Activated CD8-positive, alpha-beta T cell treated with anti-CD3 and anti-CD28 coated beads for 36 hours (primary cell): Measurements from ENCODE around the gene PPIG. TPM values are rescaled to one million over a fixed set of nuclear protein-coding genes. Genes with fewer than 3 reads are reported as not detected.
A peak's percentile ranks its signal among the peaks of the same experiment; 100 is the strongest.
"Not testable (repeated sequence)": the region's sequence is repeated elsewhere in the genome, so short reads cannot be mapped to it uniquely, and the experiment has no call there.

ENCODE experiments used
- ATAC-seq: fragments of 200-7000 bp; cut with Tn5 transposase; one replicate; pipeline ENCODE4 v1.10.0; 2021; ENCODE audit warnings: mild to moderate bottlenecking, moderate library complexity
- CTCF ChIA-PET: fragments of 350-600 bp; sonication (Branson Sonifier 250); formaldehyde crosslinking; loops from one replicate; lab custom pipeline; 2021; ENCODE audit warnings: antibody characterized with exemption; lab: Charles Lee
- POLR2A ChIA-PET: fragments of 350-600 bp; sonication (Branson Sonifier 250); formaldehyde crosslinking; loops from one replicate; lab custom pipeline; 2021; ENCODE audit warnings: antibody characterized with exemption; lab: Charles Lee
- DNase-seq: peaks from one replicate; pipeline ENCODE4 v3.0.0-alpha.2; 2020
- H3K27ac Mint-ChIP-seq: one replicate; pipeline ENCODE4 v1.8.0; 2021; ENCODE audit warnings: mild to moderate bottlenecking, mixed read lengths
- H3K27me3 Mint-ChIP-seq: one replicate; pipeline ENCODE4 v1.8.0; 2021; ENCODE audit warnings: mixed read lengths
- H3K36me3 Mint-ChIP-seq: one replicate; pipeline ENCODE4 v1.8.0; 2021; ENCODE audit warnings: low read depth, mixed read lengths
- H3K4me1 Mint-ChIP-seq: one replicate; pipeline ENCODE4 v1.8.0; 2021; ENCODE audit warnings: low read depth, mixed read lengths
- H3K4me3 Mint-ChIP-seq: one replicate; pipeline ENCODE4 v1.8.0; 2021; ENCODE audit warnings: mild to moderate bottlenecking, moderate library complexity, mixed read lengths
- H3K9me3 Mint-ChIP-seq: one replicate; pipeline ENCODE4 v1.8.0; 2021; ENCODE audit warnings: mixed read lengths
- intact Hi-C: fragments of 100-400 bp; cut with micrococcal nuclease; formaldehyde crosslinking; loops from one replicate; pipeline ENCODE4 v1.10.0; 2022
- total RNA-seq, 2 experiments: library from RNA; stranded (reverse); gene quantifications; one replicate each; pipeline ENCODE4 v1.2.3, GENCODE V29; 2021
- TF ChIP-seq, protein P1 (sequence below): fragments of 200-600 bp; IDR thresholded peaks from one replicate; pipeline ENCODE4 v1.8.0; 2022; ENCODE audit warnings: antibody characterized with exemption, mild to moderate bottlenecking

Gene PPIG
- total RNA-seq, 2 experiments from 2014 or later, result 54.9 to 62.0 TPM

DNA sequence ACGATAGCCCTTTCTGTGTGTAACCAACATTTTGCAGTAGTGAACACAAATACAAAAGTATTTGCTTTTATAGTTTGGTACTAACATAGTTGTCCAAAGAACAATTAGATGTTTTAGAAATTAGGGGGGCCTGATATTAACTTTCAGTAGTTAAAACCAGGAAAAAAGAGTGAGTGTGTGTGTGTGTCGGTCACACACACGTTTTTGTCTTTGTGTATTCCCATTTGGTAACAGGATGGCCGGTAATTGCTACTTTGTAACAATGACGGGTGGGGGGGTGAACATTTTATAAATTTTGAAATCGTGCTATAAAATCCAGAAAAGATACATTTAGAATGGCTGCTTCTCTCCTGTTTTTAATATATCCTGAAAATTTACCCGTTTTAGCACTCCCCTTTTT, 1.5 kb downstream of the PPIG start:
- no peak for ATAC-seq
- TF ChIP-seq, protein P1, sequence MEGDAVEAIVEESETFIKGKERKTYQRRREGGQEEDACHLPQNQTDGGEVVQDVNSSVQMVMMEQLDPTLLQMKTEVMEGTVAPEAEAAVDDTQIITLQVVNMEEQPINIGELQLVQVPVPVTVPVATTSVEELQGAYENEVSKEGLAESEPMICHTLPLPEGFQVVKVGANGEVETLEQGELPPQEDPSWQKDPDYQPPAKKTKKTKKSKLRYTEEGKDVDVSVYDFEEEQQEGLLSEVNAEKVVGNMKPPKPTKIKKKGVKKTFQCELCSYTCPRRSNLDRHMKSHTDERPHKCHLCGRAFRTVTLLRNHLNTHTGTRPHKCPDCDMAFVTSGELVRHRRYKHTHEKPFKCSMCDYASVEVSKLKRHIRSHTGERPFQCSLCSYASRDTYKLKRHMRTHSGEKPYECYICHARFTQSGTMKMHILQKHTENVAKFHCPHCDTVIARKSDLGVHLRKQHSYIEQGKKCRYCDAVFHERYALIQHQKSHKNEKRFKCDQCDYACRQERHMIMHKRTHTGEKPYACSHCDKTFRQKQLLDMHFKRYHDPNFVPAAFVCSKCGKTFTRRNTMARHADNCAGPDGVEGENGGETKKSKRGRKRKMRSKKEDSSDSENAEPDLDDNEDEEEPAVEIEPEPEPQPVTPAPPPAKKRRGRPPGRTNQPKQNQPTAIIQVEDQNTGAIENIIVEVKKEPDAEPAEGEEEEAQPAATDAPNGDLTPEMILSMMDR, result no peak
- DNase-seq, result no peak
- H3K4me1 Mint-ChIP-seq, result peaks cover 38% of the 10 kb centered on the region
- peak overlapping the region; percentile 99 for H3K27ac Mint-ChIP-seq
- H3K36me3 Mint-ChIP-seq, result peaks cover 31% of the 10 kb centered on the region
- intact Hi-C loops, result no loop called here
- H3K9me3 Mint-ChIP-seq, result peaks cover 16% of the 10 kb centered on the region
- ChIA-PET POLR2A (interaction anchor here (1.1 to 3.2 kb wide), 4 partner anchors 10 to 242 kb away, joined by 3 to 19 read pairs (median 4); partner anchors contain the start of genes FASTKD1 and UBR3), CTCF (no interaction called here)
- H3K4me3 Mint-ChIP-seq, result peak overlapping the region; percentile 99
- H3K27me3 Mint-ChIP-seq, result no peaks in the 10 kb centered on the region

DNA sequence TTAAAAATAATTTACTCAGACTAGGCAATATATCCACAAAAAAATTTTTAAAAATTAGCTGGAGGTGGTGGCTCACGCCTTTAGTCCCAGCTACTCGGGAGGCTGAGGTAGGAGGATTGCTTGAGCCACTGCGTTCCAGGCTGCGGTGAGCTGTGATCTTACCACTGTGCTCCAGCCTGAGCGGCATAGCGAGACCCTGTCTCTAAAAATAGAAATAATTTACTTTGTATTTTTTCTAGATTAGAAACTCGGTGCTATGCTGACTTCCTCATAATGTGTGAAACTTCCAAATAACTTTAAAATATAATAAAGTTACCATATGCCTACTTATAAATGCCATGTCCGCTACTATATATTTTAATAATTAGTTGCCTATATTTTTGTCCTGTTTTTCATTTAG, 6.7 kb downstream of the PPIG start:
- Mint-ChIP-seq H3K27me3 (no peaks in the 10 kb centered on the region), H3K27ac (no peak overlapping the region), H3K4me3 (no peak overlapping the region), H3K4me1 (peaks cover 37% of the 10 kb centered on the region), H3K9me3 (no peaks in the 10 kb centered on the region), H3K36me3 (peaks cover 20% of the 10 kb centered on the region)
- intact Hi-C loops, result no loop called here
- DNase-seq (no peak), ATAC-seq (no peak)
- CTCF ChIA-PET, result interaction anchor here (1.0 kb wide), 1 partner anchor 13 kb away, joined by 3 read pairs; no protein-coding TSS in a partner anchor
- POLR2A ChIA-PET, result interaction anchor here (0.7 kb wide), 1 partner anchor 14 kb away, joined by 3 read pairs; no protein-coding TSS in a partner anchor
- TF ChIP-seq, protein P1, result no peak

DNA sequence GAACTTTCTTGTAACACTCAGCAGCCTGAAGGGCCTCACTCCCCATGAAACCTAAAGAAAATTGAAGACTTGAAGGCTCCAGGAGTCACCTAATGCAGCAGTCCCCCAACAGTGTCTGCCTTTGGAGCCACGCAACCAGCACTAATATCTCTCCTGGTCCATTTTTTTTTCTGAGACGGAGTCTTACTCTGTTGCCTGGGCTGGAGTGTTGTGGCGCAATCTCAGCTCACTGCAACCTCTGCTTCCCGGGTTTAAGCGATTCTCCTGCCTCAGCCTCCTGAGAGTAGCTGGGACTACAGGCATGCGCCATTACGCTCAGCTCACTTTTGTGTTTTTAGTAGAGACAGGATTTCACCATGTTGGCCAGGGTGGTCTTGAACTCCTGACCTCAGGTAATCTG, 12.4 kb downstream of the PPIG start:
- H3K4me3 Mint-ChIP-seq, ATAC-seq, H3K27me3 Mint-ChIP-seq, DNase-seq, intact Hi-C loops, H3K27ac Mint-ChIP-seq, H3K36me3 Mint-ChIP-seq, H3K9me3 Mint-ChIP-seq: not testable (repeated sequence)
- H3K4me1 Mint-ChIP-seq, result peaks cover 21% of the 10 kb centered on the region
- POLR2A ChIA-PET, result interaction anchor here (0.7 kb wide), 1 partner anchor 221 kb away, joined by 3 read pairs; no protein-coding TSS in a partner anchor
- CTCF ChIA-PET, result interaction anchor here (1.3 kb wide), 1 partner anchor 16 kb away, joined by 4 read pairs; no protein-coding TSS in a partner anchor

DNA sequence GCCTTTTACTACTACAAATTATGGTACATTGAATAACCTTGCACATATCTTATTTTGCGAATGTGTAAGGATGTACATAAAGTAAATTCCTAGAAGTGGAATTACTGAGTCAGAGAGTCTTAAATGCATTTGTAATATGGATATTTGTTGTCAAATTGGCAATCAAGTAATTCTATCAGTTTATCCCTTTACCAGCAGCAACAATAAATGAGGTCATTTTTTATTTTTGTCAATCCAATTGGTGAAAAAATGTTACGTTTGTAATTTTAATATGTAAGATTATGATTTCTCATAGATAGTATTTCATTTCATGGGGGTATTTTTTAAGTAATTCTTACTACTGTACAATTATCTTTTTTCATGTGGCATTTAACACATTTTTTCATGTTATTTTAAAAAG, 14.8 kb downstream of the PPIG start:
- intact Hi-C loops, result no loop called here
- ATAC-seq, result no peak

DNA sequence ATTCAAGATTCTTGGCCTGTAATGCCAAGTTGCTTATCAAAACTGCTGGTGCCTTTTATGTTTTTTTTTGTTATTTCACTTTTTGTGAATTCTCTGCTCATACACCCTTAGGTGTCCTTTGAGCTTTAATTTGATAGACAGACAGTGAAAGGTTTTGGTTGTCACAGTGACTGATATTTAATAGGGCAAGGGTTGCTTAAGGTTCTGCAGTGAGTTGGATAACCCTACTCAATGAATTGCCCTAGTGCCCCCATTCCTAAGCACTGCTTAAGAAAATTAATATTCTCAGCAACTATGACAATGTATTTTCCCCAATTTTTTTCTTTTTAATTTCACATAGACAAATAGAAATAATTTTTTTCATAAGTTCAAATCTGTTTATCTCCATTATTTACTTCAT, 15.4 kb downstream of the PPIG start:
- peaks cover 6% of the 10 kb centered on the region for H3K36me3 Mint-ChIP-seq
- DNase-seq (no peak), ATAC-seq (no peak)
- H3K4me1 Mint-ChIP-seq, result peaks cover 19% of the 10 kb centered on the region
- CTCF ChIA-PET, result interaction anchor here (0.9 kb wide), 1 partner anchor 14 kb away, joined by 3 read pairs; no protein-coding TSS in a partner anchor
- TF ChIP-seq, protein P1, result no peak
- intact Hi-C loops, result no loop called here
- H3K27ac Mint-ChIP-seq, result no peak overlapping the region
- H3K9me3 Mint-ChIP-seq, result no peaks in the 10 kb centered on the region
- H3K4me3 Mint-ChIP-seq, result no peak overlapping the region
- POLR2A ChIA-PET, result interaction anchor here (2.0 kb wide), 1 partner anchor 15 kb away, joined by 4 read pairs; no protein-coding TSS in a partner anchor
- no peaks in the 10 kb centered on the region for H3K27me3 Mint-ChIP-seq

More for the DNA sequence above, 14.8 kb downstream of the PPIG start:
- no peak for DNase-seq
- Mint-ChIP-seq H3K27me3 (no peaks in the 10 kb centered on the region), H3K4me3 (no peak overlapping the region), H3K4me1 (peaks cover 19% of the 10 kb centered on the region), H3K9me3 (no peaks in the 10 kb centered on the region), H3K27ac (no peak overlapping the region), H3K36me3 (peaks cover 4% of the 10 kb centered on the region)
- TF ChIP-seq, protein P1, result no peak
- POLR2A ChIA-PET, result interaction anchor here (2.0 kb wide), 1 partner anchor 14 kb away, joined by 4 read pairs; no protein-coding TSS in a partner anchor
- CTCF ChIA-PET, result no interaction called here
